H1 (cell line): ENCODE results near the gene TNS4. TPM values are rescaled to one million over a fixed set of nuclear protein-coding genes. Genes with fewer than 3 reads are reported as not detected.

Source experiments
- CTCF ChIA-PET: fragments of 300-600 bp; sonication (Branson Sonifier 250); formaldehyde crosslinking; loops from one replicate; lab custom pipeline; 2021; ENCODE audit not compliant: partially characterized antibody; lab: Charles Lee
- POLR2A ChIA-PET: fragments of 300-600 bp; sonication (Branson Sonifier 250); formaldehyde crosslinking; loops from one replicate; lab custom pipeline; 2021; ENCODE audit warnings: inconsistent platforms; ENCODE audit not compliant: partially characterized antibody; lab: Charles Lee
- DNase-seq, 2 experiments: peaks; one replicate each; pipeline versions ENCODE4 v3.0.0 to v3.0.0-alpha.2; 2010 to 2022; ENCODE audit warnings: low spot score in 2 of 2, low read depth in 1 of 2, mixed read lengths in 1 of 2
- FAIRE-seq: peaks from 2 replicates; lab custom pipeline; 2011; peaks lifted over from hg19 to GRCh38; lab: Jason Lieb, UNC
- H2AFZ ChIP-seq: 2 replicates; pipeline ENCODE4 v1.8.1; 2012; ENCODE audit warnings: low read length, inconsistent platforms
- H2AK5ac ChIP-seq: 2 replicates; pipeline ENCODE4 v1.6.1; 2013; ENCODE audit warnings: low read depth, low read length
- H2BK120ac ChIP-seq: replicated peaks from 2 replicates; pipeline ENCODE3; 2013; ENCODE audit warnings: low read depth, low read length, inconsistent platforms
- H2BK12ac ChIP-seq: 2 replicates; pipeline ENCODE4 v1.6.1; 2013; ENCODE audit warnings: low read depth, low read length
- H2BK15ac ChIP-seq: 2 replicates; pipeline ENCODE4 v1.6.1; 2013; ENCODE audit warnings: low read length
- H2BK20ac ChIP-seq: 2 replicates; pipeline ENCODE4 v1.6.1; 2013; ENCODE audit warnings: low read length
- H2BK5ac ChIP-seq: 2 replicates; pipeline ENCODE4 v1.6.1; 2013; ENCODE audit warnings: low read depth, low read length
- H3K14ac ChIP-seq: 2 replicates; pipeline ENCODE4 v1.6.1; 2013; ENCODE audit warnings: inconsistent platforms; ENCODE audit not compliant: insufficient read length
- H3K18ac ChIP-seq: 2 replicates; pipeline ENCODE4 v1.6.1; 2013; ENCODE audit warnings: low read length; ENCODE audit errors: extremely low read depth
- H3K23ac ChIP-seq: 2 replicates; pipeline ENCODE4 v1.6.1; 2013; ENCODE audit warnings: inconsistent platforms; ENCODE audit not compliant: insufficient read length
- H3K23me2 ChIP-seq: 2 replicates; pipeline ENCODE4 v1.6.1; 2013; ENCODE audit warnings: low read depth, low read length
- H3K27ac ChIP-seq: 2 replicates; pipeline ENCODE4 v1.6.1; 2011; ENCODE audit warnings: low read depth, low read length, inconsistent platforms
- H3K27me3 ChIP-seq, 4 experiments: replicated peaks in 1 of 4; 1 replicate in 1 of 4; 2 replicates in 3 of 4; pipeline versions ENCODE4 v1.6.1 to v1.8.1; 2011 to 2013; ENCODE audit warnings: low read length in 3 of 4, mild to moderate bottlenecking in 3 of 4, inconsistent platforms in 2 of 4, mixed read lengths in 2 of 4, moderate library complexity in 1 of 4; ENCODE audit not compliant: control insufficient read depth in 3 of 4, insufficient read depth in 3 of 4; ENCODE audit errors: extremely low read depth in 1 of 4
- H3K36me3 ChIP-seq, 4 experiments: 2 replicates each; pipeline versions ENCODE4 v1.6.1 to v1.8.1; 2011 to 2013; ENCODE audit warnings: mild to moderate bottlenecking in 4 of 4, low read length in 3 of 4, moderate library complexity in 2 of 4, control low read depth in 1 of 4, inconsistent platforms in 1 of 4; ENCODE audit not compliant: insufficient read depth in 4 of 4, control insufficient read depth in 2 of 4
- H3K4ac ChIP-seq: replicated peaks from 2 replicates; pipeline ENCODE3; 2013; ENCODE audit warnings: low read length, low read depth, mixed read lengths, inconsistent platforms; ENCODE audit not compliant: insufficient read length
- H3K4me1 ChIP-seq, 4 experiments: replicated peaks in 1 of 4; 1 replicate in 1 of 4; 2 replicates in 3 of 4; pipeline versions ENCODE4 v1.6.1 to v1.8.1; 2011 to 2013; ENCODE audit warnings: low read length in 3 of 4, inconsistent platforms in 2 of 4, mixed read lengths in 1 of 4; ENCODE audit not compliant: insufficient read depth in 4 of 4, control insufficient read depth in 3 of 4
- H3K4me2 ChIP-seq, 2 experiments: 2 replicates each; pipeline versions ENCODE4 v1.6.1 to v1.8.1; 2011 to 2013; ENCODE audit warnings: low read depth in 2 of 2, low read length in 2 of 2, control low read depth in 1 of 2, inconsistent platforms in 1 of 2, mild to moderate bottlenecking in 1 of 2; ENCODE audit not compliant: insufficient read depth in 1 of 2
- H3K4me3 ChIP-seq, 4 experiments: fragments of 200-600, 300-600 bp in 1 of 4; sonication (generic), shearing (Covaris generic), sonication (Bioruptor Twin) in 1 of 4; 2 replicates each; pipeline versions ENCODE4 v1.5.1 to v1.8.1; 2011 to 2016; ENCODE audit warnings: low read length in 4 of 4, low read depth in 3 of 4, control low read depth in 2 of 4, inconsistent platforms in 2 of 4, mild to moderate bottlenecking in 2 of 4, mixed read lengths in 1 of 4, moderate library complexity in 1 of 4; ENCODE audit not compliant: insufficient read depth in 2 of 4; ENCODE audit errors: extremely low read depth in 1 of 4
- H3K56ac ChIP-seq: replicated peaks from 2 replicates; pipeline ENCODE3; 2013; ENCODE audit warnings: low read depth, mild to moderate bottlenecking, mixed read lengths, low read length, inconsistent platforms; ENCODE audit not compliant: insufficient read length
- H3K79me1 ChIP-seq: 2 replicates; pipeline ENCODE4 v1.6.1; 2013; ENCODE audit warnings: low read depth, low read length, control low read depth
- H3K79me2 ChIP-seq, 2 experiments: 2 replicates each; pipeline versions ENCODE4 v1.6.1 to v1.8.1; 2012 to 2013; ENCODE audit warnings: low read length in 2 of 2, mild to moderate bottlenecking in 2 of 2, inconsistent platforms in 1 of 2; ENCODE audit not compliant: insufficient read depth in 2 of 2, control insufficient read depth in 1 of 2
- H3K9ac ChIP-seq, 4 experiments: replicated peaks in 1 of 4; 1 replicate in 1 of 4; 2 replicates in 3 of 4; pipeline versions ENCODE4 v1.6.1 to v1.8.1; 2011 to 2013; ENCODE audit warnings: low read depth in 3 of 4, low read length in 3 of 4, control low read depth in 2 of 4, mild to moderate bottlenecking in 2 of 4, moderate library complexity in 2 of 4, inconsistent platforms in 1 of 4; ENCODE audit errors: extremely low read depth in 1 of 4
- H3K9me3 ChIP-seq, 2 experiments: 2 replicates each; pipeline versions ENCODE4 v1.6.1 to v1.8.1; 2012 to 2013; ENCODE audit warnings: mild to moderate bottlenecking in 2 of 2, moderate library complexity in 2 of 2, control low read depth in 1 of 2, inconsistent platforms in 1 of 2, low read depth in 1 of 2, low read length in 1 of 2, mixed read lengths in 1 of 2; ENCODE audit not compliant: insufficient read depth in 2 of 2
- H4K20me1 ChIP-seq, 2 experiments: replicated peaks in 1 of 2; 2 replicates each; pipeline versions ENCODE3 to v1.8.1; 2011 to 2013; ENCODE audit warnings: inconsistent platforms in 2 of 2, low read length in 2 of 2, mild to moderate bottlenecking in 1 of 2; ENCODE audit not compliant: insufficient read depth in 2 of 2, control insufficient read depth in 1 of 2
- H4K5ac ChIP-seq: 2 replicates; pipeline ENCODE4 v1.6.1; 2013; ENCODE audit warnings: low read length, low read depth, mixed read lengths, inconsistent platforms; ENCODE audit not compliant: insufficient read length
- H4K8ac ChIP-seq: 2 replicates; pipeline ENCODE4 v1.8.0; 2013; ENCODE audit warnings: mild to moderate bottlenecking, moderate library complexity, low read length, inconsistent platforms; ENCODE audit not compliant: insufficient read depth; ENCODE audit errors: extremely low read depth
- H4K91ac ChIP-seq: replicated peaks from 2 replicates; pipeline ENCODE3; 2013; ENCODE audit warnings: low read length, mixed read lengths, inconsistent platforms; ENCODE audit not compliant: insufficient read length
- CHD1 ChIP-seq: IDR thresholded peaks from 2 replicates; pipeline ENCODE4 v1.6.1; 2012; ENCODE audit warnings: low read depth, low read length, improper control_type of control experiment
- EP300 ChIP-seq, 2 experiments: IDR thresholded peaks; 1 replicate in 1 of 2; 2 replicates in 1 of 2; pipeline ENCODE4 v1.6.1; 2011 to 2012; ENCODE audit warnings: low read depth in 2 of 2, low read length in 2 of 2, mild to moderate bottlenecking in 2 of 2, borderline replicate concordance in 1 of 2, inconsistent platforms in 1 of 2, moderate library complexity in 1 of 2
- HDAC6 ChIP-seq: IDR thresholded peaks from one replicate; pipeline ENCODE4 v1.7.1; 2012; ENCODE audit warnings: low read depth, mild to moderate bottlenecking, inconsistent platforms, low read length, moderate library complexity
- KDM4A ChIP-seq: IDR thresholded peaks from one replicate; pipeline ENCODE4 v1.7.1; 2012; ENCODE audit warnings: low read depth, mild to moderate bottlenecking, moderate library complexity, low read length, inconsistent platforms; ENCODE audit not compliant: severe bottlenecking
- NRF1 ChIP-seq: IDR thresholded peaks from 2 replicates; pipeline ENCODE4 v1.6.1; 2011; ENCODE audit warnings: mild to moderate bottlenecking, low read depth, low read length, improper control_type of control experiment
- POLR2A ChIP-seq, 2 experiments: IDR thresholded peaks; 1 replicate in 1 of 2; 2 replicates in 1 of 2; pipeline ENCODE4 v1.6.1; 2011; ENCODE audit warnings: low read depth in 2 of 2, low read length in 2 of 2, mild to moderate bottlenecking in 2 of 2; ENCODE audit errors: control extremely low read depth in 1 of 2
- SIX5 ChIP-seq: IDR thresholded peaks from 2 replicates; pipeline ENCODE4 v1.6.1; 2011; ENCODE audit warnings: mild to moderate bottlenecking, low read depth, low read length
- SP2 ChIP-seq: IDR thresholded peaks from 2 replicates; pipeline ENCODE4 v1.6.1; 2012; ENCODE audit warnings: mild to moderate bottlenecking, low read length, inconsistent platforms
- TCF12 ChIP-seq: IDR thresholded peaks from 2 replicates; pipeline ENCODE4 v1.6.1; 2011; ENCODE audit warnings: low read depth, mild to moderate bottlenecking, low read length
- TEAD4 ChIP-seq: IDR thresholded peaks from 2 replicates; pipeline ENCODE4 v1.6.1; 2012; ENCODE audit warnings: low read depth, low read length, inconsistent platforms, mixed read lengths
- ZNF274 ChIP-seq: IDR thresholded peaks from 2 replicates; pipeline ENCODE4 v1.7.0; 2012; ENCODE audit warnings: low read length, borderline replicate concordance; ENCODE audit errors: extremely low read depth
- WGBS, 2 experiments: shearing (Covaris generic) in 1 of 2; methylation state at CpG; one replicate each; pipeline versions ENCODE4 v1.1.6 to v1.1.7; 2013 to 2015; ENCODE audit warnings: low lambda C conversion rate in 2 of 2, mixed read lengths in 2 of 2, inconsistent platforms in 1 of 2, low coverage in 1 of 2, missing lambda C conversion rate in 1 of 2; ENCODE audit not compliant: insufficient replicate concordance in 2 of 2, insufficient coverage in 1 of 2, insufficient read length in 1 of 2; ENCODE audit errors: extremely low coverage in 1 of 2, missing lambda C conversion rate in 1 of 2; 5-methylcytosine and 5-hydroxymethylcytosine counted together
- polyA plus RNA-seq, 7 experiments: library from polyadenylated mRNA; depleted of rRNA in 3 of 7; stranded (reverse) in 5 of 7; unstranded in 2 of 7; fragments of >200 nt in 5 of 7; fragments of 200-250 nt in 2 of 7; gene quantifications; 1 replicate in 5 of 7; 2 replicates in 1 of 7; 4 replicates in 1 of 7; pipeline versions ENCODE4 v1.2.1 to v1.2.3, GENCODE V29; 2011 to 2013; ENCODE audit warnings: missing spikeins in 2 of 7, mixed read lengths in 2 of 7
- total RNA-seq: library from RNA; stranded (reverse); fragmentation: NEBNext Ultra II Directional; extraction: Animal tissue kit (Norgen Biotek cat#: 25700); gene quantifications from 2 replicates; pipeline ENCODE4 v1.2.1, GENCODE V29; 2021

The TNS4 gene
- total and polyA plus RNA-seq, 2 of the 8 experiments (the other 6 are each of a cell fraction or from before 2014, with no cell fraction given), result 0.20 to 0.21 TPM

GRCh38 chr17:40538019-40538935 is 36.9 kb upstream of the TNS4 start:
- H3K27ac ChIP-seq, result no peak overlapping the region
- no peak overlapping the region for H2BK15ac ChIP-seq
- ChIA-PET POLR2A (interaction anchor here (0.7 to 1.6 kb wide), 3 partner anchors 67 to 1151 kb away, joined by 3 read pairs; partner anchors contain the start of gene EIF1), CTCF (interaction anchor here (0.8 to 19.4 kb wide), 17 partner anchors 11 to 325 kb away, joined by 3 to 435 read pairs (median 4); partner anchors contain the start of gene IGFBP4)
- H3K36me3 ChIP-seq, result no peaks in the 10 kb centered on the region
- no peak overlapping the region for H4K8ac ChIP-seq
- peaks cover 0 to 1% of the 10 kb centered on the region in 2 experiments for H4K20me1 ChIP-seq
- H3K4me2 ChIP-seq, result no peak overlapping the region
- H3K56ac ChIP-seq, result peak overlapping the region; percentile 21
- no peak overlapping the region for H3K14ac ChIP-seq
- H3K79me2 ChIP-seq, result no peaks in the 10 kb centered on the region
- no peak overlapping the region for H4K5ac ChIP-seq
- H3K4me3 ChIP-seq, result no peak overlapping the region
- no peak overlapping the region for H3K4ac ChIP-seq
- no peaks in the 10 kb centered on the region for H3K9me3 ChIP-seq
- 0 out of 2 replicates have a peak overlapping the region, but pooled peaks have one; percentile 39 for H3K18ac ChIP-seq
- no peaks in the 10 kb centered on the region; a peak in 1 of 7 replicates for H3K27me3 ChIP-seq
- no peaks in the 10 kb centered on the region for H3K79me1 ChIP-seq
- no peak overlapping the region for H2AFZ ChIP-seq
- peak overlapping the region; percentile 91; the same call in 1 of the 2 replicates for H2BK12ac ChIP-seq
- peak overlapping the region; percentile 89; the same call in 1 of the 2 replicates for H2BK20ac ChIP-seq
- WGBS, 2 experiments, result 89% methylated on average over 15 of the region's 15 CpGs; no CpG with 5 or more reads in 1 of the 2 experiments
- H2BK5ac ChIP-seq, result peak overlapping the region; percentile 71
- H2BK120ac ChIP-seq, result peak overlapping the region; percentile 93
- no peak overlapping the region for H3K9ac ChIP-seq
- H4K91ac ChIP-seq, result peak overlapping the region; percentile 46
- no peak overlapping the region for H3K23ac ChIP-seq
- H3K4me1 ChIP-seq, result peaks cover 2 to 10% (median 6%) of the 10 kb centered on the region in 4 experiments; a peak in 6 of 7 replicates
- H3K23me2 ChIP-seq, result peaks cover 3% of the 10 kb centered on the region; the same call in 1 of the 2 replicates
- H2AK5ac ChIP-seq, result 0 out of 2 replicates have a peak overlapping the region, but pooled peaks have one; percentile 47
- no peak for DNase-seq
- FAIRE-seq, result no peak
- TF ChIP-seq TEAD4 (no peak), TCF12 (no peak), SP2 (no peak), KDM4A (no peak), SIX5 (no peak), HDAC6 (no peak), POLR2A (IDR thresholded peaks at IDR 0.05; ENCODE audit: control extremely low read depth in 1 of 2, low read depth in 2 of 2, low read length in 2 of 2) (no peak), CHD1 (no peak), NRF1 (no peak), ZNF274 (no peak), EP300 (IDR thresholded peaks at IDR 0.05; ENCODE audit: borderline replicate concordance in 1 of 2, low read depth in 2 of 2, low read length in 2 of 2) (no peak)
